ENCODE results near the gene COMMD7.

DNA sequence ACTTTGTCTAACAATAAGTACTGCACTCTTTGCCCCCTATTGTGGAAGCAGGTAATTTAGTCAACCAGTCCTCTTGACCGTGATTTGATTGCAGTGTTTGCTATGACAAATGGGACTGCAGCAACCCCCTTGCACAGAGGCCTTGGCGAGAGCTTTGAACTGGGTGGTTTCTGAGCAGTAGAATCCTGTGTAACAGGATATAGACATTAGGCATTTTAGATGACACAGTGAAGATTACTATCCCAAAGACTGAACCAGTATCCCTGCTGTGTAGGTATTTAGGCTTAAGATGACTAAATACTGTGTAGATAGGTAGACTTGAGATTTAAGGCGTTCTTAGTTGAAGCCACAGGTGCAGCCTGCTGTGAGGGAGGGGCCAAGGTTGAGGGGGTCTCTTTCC is 28.8 kb upstream of the COMMD7 start:
- TF ChIP-seq, protein P1, sequence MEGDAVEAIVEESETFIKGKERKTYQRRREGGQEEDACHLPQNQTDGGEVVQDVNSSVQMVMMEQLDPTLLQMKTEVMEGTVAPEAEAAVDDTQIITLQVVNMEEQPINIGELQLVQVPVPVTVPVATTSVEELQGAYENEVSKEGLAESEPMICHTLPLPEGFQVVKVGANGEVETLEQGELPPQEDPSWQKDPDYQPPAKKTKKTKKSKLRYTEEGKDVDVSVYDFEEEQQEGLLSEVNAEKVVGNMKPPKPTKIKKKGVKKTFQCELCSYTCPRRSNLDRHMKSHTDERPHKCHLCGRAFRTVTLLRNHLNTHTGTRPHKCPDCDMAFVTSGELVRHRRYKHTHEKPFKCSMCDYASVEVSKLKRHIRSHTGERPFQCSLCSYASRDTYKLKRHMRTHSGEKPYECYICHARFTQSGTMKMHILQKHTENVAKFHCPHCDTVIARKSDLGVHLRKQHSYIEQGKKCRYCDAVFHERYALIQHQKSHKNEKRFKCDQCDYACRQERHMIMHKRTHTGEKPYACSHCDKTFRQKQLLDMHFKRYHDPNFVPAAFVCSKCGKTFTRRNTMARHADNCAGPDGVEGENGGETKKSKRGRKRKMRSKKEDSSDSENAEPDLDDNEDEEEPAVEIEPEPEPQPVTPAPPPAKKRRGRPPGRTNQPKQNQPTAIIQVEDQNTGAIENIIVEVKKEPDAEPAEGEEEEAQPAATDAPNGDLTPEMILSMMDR (IDR thresholded peaks at IDR 0.05; ENCODE audit: low read length): no peak
- TF ChIP-seq EZH2phosphoT487 (IDR thresholded peaks at IDR 0.05; ENCODE audit: low read length) (no peak), EZH2 (optimal IDR thresholded peaks at IDR 0.05; ENCODE audit: low read depth, low read length) (no peak)

Measured in MM.1S (cell line).